ENCODE measurements around the gene MTUS2.

DNA sequence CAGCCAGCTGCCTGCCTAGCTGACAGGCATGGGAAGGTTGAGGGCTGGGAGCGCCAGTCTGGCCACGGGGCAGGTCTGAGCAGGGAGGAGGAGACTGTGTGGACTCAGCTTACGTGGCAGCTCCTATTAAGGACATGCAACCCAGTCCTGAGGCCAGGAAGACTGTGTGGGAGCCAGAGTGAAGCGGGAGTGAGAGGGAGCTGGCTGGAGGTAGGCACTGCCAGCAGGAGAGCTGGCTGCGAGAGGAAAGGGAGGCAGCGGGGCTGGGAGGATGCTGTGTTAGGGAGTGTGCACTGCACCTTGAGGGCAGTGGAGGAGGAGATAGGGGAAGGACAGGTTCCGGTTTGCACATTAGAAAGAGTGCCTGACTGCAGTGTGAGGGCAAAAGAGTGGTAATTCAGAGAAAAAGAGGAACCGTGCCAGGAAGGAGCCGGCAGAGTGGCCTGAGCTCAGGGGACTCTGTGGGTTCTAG is 676.1 kb downstream of the MTUS2 start:
- TF ChIP-seq EZH2 (IDR thresholded peaks at IDR 0.05): no peak
- TF ChIP-seq, protein P1, sequence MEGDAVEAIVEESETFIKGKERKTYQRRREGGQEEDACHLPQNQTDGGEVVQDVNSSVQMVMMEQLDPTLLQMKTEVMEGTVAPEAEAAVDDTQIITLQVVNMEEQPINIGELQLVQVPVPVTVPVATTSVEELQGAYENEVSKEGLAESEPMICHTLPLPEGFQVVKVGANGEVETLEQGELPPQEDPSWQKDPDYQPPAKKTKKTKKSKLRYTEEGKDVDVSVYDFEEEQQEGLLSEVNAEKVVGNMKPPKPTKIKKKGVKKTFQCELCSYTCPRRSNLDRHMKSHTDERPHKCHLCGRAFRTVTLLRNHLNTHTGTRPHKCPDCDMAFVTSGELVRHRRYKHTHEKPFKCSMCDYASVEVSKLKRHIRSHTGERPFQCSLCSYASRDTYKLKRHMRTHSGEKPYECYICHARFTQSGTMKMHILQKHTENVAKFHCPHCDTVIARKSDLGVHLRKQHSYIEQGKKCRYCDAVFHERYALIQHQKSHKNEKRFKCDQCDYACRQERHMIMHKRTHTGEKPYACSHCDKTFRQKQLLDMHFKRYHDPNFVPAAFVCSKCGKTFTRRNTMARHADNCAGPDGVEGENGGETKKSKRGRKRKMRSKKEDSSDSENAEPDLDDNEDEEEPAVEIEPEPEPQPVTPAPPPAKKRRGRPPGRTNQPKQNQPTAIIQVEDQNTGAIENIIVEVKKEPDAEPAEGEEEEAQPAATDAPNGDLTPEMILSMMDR (IDR thresholded peaks at IDR 0.05): no peak
- TF ChIP-seq EZH2phosphoT487 (IDR thresholded peaks at IDR 0.05): no peak

Data from neural progenitor cell (in vitro differentiated cells).